Endothelial cell of umbilical vein (primary cell): ENCODE measurements around the gene RBMS3. TPM values are rescaled to one million over a fixed set of nuclear protein-coding genes. Genes with fewer than 3 reads are reported as not detected.

Experiments used
- BruUV-seq: library from RNA; stranded (reverse); fragments of 400-500 nt; replicated peaks from 2 replicates; lab custom pipeline; 2021; lab: Mats Ljungman, UMichigan
- CTCF ChIA-PET: fragments of 300-600, 350-600 bp; sonication (Branson Sonifier 250); formaldehyde crosslinking; loops from one replicate; lab custom pipeline; 2021; ENCODE audit warnings: antibody characterized with exemption, inconsistent platforms; lab: Charles Lee
- POLR2A ChIA-PET: fragments of 300-600, 350-600 bp; sonication (Branson Sonifier 250); formaldehyde crosslinking; loops from one replicate; lab custom pipeline; 2021; ENCODE audit warnings: antibody characterized with exemption, inconsistent platforms; lab: Charles Lee
- DNase-seq: peaks from one replicate; pipeline ENCODE4 v3.0.0-alpha.2; 2011; ENCODE audit warnings: low read depth, low spot score
- FAIRE-seq: peaks from 2 replicates; lab custom pipeline; 2011; peaks lifted over from hg19 to GRCh38; lab: Jason Lieb, UNC
- H2AFZ ChIP-seq: 2 replicates; pipeline ENCODE4 v1.6.0; 2012; ENCODE audit warnings: low read depth, low read length, control low read depth, inconsistent platforms
- H3K27ac ChIP-seq: 2 replicates; pipeline ENCODE4 v1.5.1; 2011; ENCODE audit warnings: low read depth, mild to moderate bottlenecking, control low read depth, low read length, moderate library complexity; ENCODE audit not compliant: insufficient read depth
- H3K27me3 ChIP-seq, 2 experiments: 2 replicates each; pipeline versions ENCODE4 v1.6.0 to v1.6.1; 2011; ENCODE audit warnings: low read length in 2 of 2, mixed read lengths in 1 of 2; ENCODE audit not compliant: control insufficient read depth in 2 of 2, insufficient read depth in 2 of 2
- H3K36me3 ChIP-seq, 2 experiments: 2 replicates in 1 of 2; 3 replicates in 1 of 2; pipeline ENCODE4 v1.5.1; 2011; ENCODE audit warnings: low read length in 2 of 2, mild to moderate bottlenecking in 1 of 2, moderate library complexity in 1 of 2; ENCODE audit not compliant: control insufficient read depth in 2 of 2, insufficient read depth in 2 of 2; ENCODE audit errors: extremely low read depth in 1 of 2
- H3K4me1 ChIP-seq: 3 replicates; pipeline ENCODE4 v1.5.1; 2011; ENCODE audit warnings: mild to moderate bottlenecking, low read length; ENCODE audit not compliant: control insufficient read depth, insufficient read depth; ENCODE audit errors: extremely low read depth
- H3K4me2 ChIP-seq: 2 replicates; pipeline ENCODE4 v1.6.1; 2011; ENCODE audit warnings: low read length, control low read depth, mixed read lengths; ENCODE audit not compliant: insufficient read depth
- H3K4me3 ChIP-seq, 3 experiments: fragments of 200-600 bp in 1 of 3; sonication (generic), shearing (Covaris generic) in 1 of 3; replicated peaks in 1 of 3; 2 replicates each; pipeline ENCODE4 v1.5.1; 2011 to 2016; ENCODE audit warnings: control low read depth in 3 of 3, low read length in 3 of 3, mild to moderate bottlenecking in 2 of 3, inconsistent platforms in 1 of 3, low read depth in 1 of 3, moderate library complexity in 1 of 3; ENCODE audit not compliant: insufficient read depth in 1 of 3
- H3K79me2 ChIP-seq: 2 replicates; pipeline ENCODE4 v1.6.0; 2012; ENCODE audit warnings: low read length, inconsistent platforms; ENCODE audit not compliant: control insufficient read depth, insufficient read depth
- H3K9ac ChIP-seq: replicated peaks from 2 replicates; pipeline ENCODE3; 2011; ENCODE audit warnings: low read length, control low read depth; ENCODE audit not compliant: insufficient read depth; ENCODE audit errors: extremely low read depth
- H3K9me1 ChIP-seq: replicated peaks from 3 replicates; pipeline ENCODE4 v1.6.0; 2011; ENCODE audit warnings: mild to moderate bottlenecking, low read length; ENCODE audit not compliant: control insufficient read depth, insufficient read depth; ENCODE audit errors: extremely low read depth
- H3K9me3 ChIP-seq: replicated peaks from 2 replicates; pipeline ENCODE4 v1.5.1; 2012; ENCODE audit warnings: low read length, inconsistent platforms; ENCODE audit not compliant: control insufficient read depth, insufficient read depth
- H4K20me1 ChIP-seq: replicated peaks from 2 replicates; pipeline ENCODE3; 2011; ENCODE audit warnings: mild to moderate bottlenecking, low read length; ENCODE audit not compliant: control insufficient read depth, insufficient read depth; ENCODE audit errors: extremely low read depth
- EZH2 ChIP-seq: IDR thresholded peaks from 2 replicates; pipeline ENCODE4 v1.6.1; 2012; ENCODE audit warnings: borderline replicate concordance, low read depth, mild to moderate bottlenecking, moderate library complexity, low read length, inconsistent platforms; ENCODE audit not compliant: severe bottlenecking
- FOS ChIP-seq: IDR thresholded peaks from 2 replicates; pipeline ENCODE4 v1.6.1; 2011; ENCODE audit warnings: mild to moderate bottlenecking, low read length, moderate library complexity, borderline replicate concordance; ENCODE audit not compliant: insufficient read depth
- GATA2 ChIP-seq: IDR thresholded peaks from 2 replicates; pipeline ENCODE4 v1.7.0; 2011; ENCODE audit warnings: low read depth, mild to moderate bottlenecking, moderate library complexity, mixed read lengths, low read length; ENCODE audit not compliant: insufficient read length, insufficient read depth
- JUN ChIP-seq: IDR thresholded peaks from 2 replicates; pipeline ENCODE4 v1.6.1; 2011; ENCODE audit warnings: borderline replicate concordance, low read depth; ENCODE audit not compliant: insufficient read length, insufficient read depth
- MYC ChIP-seq: IDR thresholded peaks from one replicate; pipeline ENCODE4 v1.6.1; 2011; ENCODE audit warnings: mild to moderate bottlenecking, low read depth, low read length
- POLR2A ChIP-seq: IDR thresholded peaks from 2 replicates; pipeline ENCODE4 v1.6.1; 2012; ENCODE audit warnings: low read depth, mild to moderate bottlenecking, control low read depth, low read length
- POLR2AphosphoS5 ChIP-seq: IDR thresholded peaks from 2 replicates; pipeline ENCODE4 v1.6.1; 2012; ENCODE audit warnings: low read depth, mild to moderate bottlenecking, control low read depth, low read length, moderate library complexity; ENCODE audit not compliant: insufficient read depth
- dilution Hi-C: fragments of 300-500 bp; cut with MboI; formaldehyde crosslinking; loops from one replicate; pipeline ENCODE4 v1.15.0; 2019; ENCODE audit warnings: low sequenced_read_pairs; ENCODE audit not compliant: extremely low pct_ligation_motif_present
- intact Hi-C: fragments of 100-400 bp; cut with micrococcal nuclease; formaldehyde crosslinking; loops from one replicate; pipeline ENCODE4 v1.10.0; 2022
- polyA plus RNA-seq, 4 experiments: library from polyadenylated mRNA; depleted of rRNA in 3 of 4; stranded (reverse) in 3 of 4; unstranded in 1 of 4; fragments of >200 nt; gene quantifications; 2 replicates each; pipeline versions ENCODE4 v1.2.1 to v1.2.3, GENCODE V29; 2011 to 2012; ENCODE audit warnings: missing spikeins in 1 of 4
- total RNA-seq: library from RNA; stranded (reverse); gene quantifications from 2 replicates; pipeline ENCODE4 v1.2.3, GENCODE V29; 2021
- TF ChIP-seq, protein P1 (sequence below), 2 donors: IDR thresholded peaks; 1 replicate in 1 of 2; 2 replicates in 1 of 2; pipeline ENCODE4 v1.5.1; 2011; ENCODE audit warnings: low read length in 2 of 2, mild to moderate bottlenecking in 2 of 2, moderate library complexity in 2 of 2, control low read depth in 1 of 2, inconsistent platforms in 1 of 2, low read depth in 1 of 2; ENCODE audit not compliant: insufficient read depth in 1 of 2; ENCODE audit errors: extremely low read depth in 1 of 2
- TF ChIP-seq, protein P2 (sequence below): IDR thresholded peaks from 2 replicates; pipeline ENCODE4 v1.6.1; 2011; ENCODE audit not compliant: insufficient read depth, insufficient read length

Gene RBMS3
- total and polyA plus RNA-seq, 2 donors (not counting 3 experiments of a cell fraction or from before 2014, with no cell fraction given) = 13.6 to 42.3 TPM

DNA sequence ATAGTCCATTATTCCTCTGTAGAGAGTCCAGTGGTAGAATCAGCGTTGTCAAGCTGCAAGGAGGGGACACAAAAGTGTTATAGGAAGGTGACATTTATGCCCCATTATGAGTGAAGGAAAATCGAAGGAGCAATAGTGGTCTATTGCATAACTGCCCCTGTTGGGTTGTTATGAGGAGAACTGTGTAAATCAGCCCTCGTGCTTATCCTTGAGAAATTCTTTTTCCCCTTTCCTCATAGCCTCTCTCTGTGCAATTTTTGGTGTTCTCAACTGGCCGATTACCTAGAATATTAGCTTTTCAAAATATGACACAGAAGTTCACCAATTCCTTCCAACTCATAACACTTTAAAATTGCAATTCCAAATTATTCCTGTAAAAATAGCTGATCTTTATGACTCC, 286.6 kb downstream of the RBMS3 start:
- ChIA-PET POLR2A (no interaction called here), CTCF (no interaction called here)
- Histone ChIP-seq H3K27me3 (no peaks in the 10 kb centered on the region), H3K79me2 (no peaks in the 10 kb centered on the region), H2AFZ (no peak overlapping the region), H3K4me1 (no peaks in the 10 kb centered on the region), H3K9ac (no peak overlapping the region), H3K4me2 (no peak overlapping the region), H3K36me3 (no peaks in the 10 kb centered on the region), H3K9me1 (no peaks in the 10 kb centered on the region), H3K4me3 (no peak overlapping the region), H4K20me1 (no peaks in the 10 kb centered on the region), H3K27ac (no peak overlapping the region), H3K9me3 (no peaks in the 10 kb centered on the region)
- no peak for DNase-seq
- dilution Hi-C loops (no loop called here), intact Hi-C loops (no loop called here)
- TF ChIP-seq GATA2 (no peak), MYC (no peak), FOS (no peak), EZH2 (no peak), POLR2AphosphoS5 (no peak), JUN (no peak), POLR2A (no peak)
- TF ChIP-seq, protein P1, sequence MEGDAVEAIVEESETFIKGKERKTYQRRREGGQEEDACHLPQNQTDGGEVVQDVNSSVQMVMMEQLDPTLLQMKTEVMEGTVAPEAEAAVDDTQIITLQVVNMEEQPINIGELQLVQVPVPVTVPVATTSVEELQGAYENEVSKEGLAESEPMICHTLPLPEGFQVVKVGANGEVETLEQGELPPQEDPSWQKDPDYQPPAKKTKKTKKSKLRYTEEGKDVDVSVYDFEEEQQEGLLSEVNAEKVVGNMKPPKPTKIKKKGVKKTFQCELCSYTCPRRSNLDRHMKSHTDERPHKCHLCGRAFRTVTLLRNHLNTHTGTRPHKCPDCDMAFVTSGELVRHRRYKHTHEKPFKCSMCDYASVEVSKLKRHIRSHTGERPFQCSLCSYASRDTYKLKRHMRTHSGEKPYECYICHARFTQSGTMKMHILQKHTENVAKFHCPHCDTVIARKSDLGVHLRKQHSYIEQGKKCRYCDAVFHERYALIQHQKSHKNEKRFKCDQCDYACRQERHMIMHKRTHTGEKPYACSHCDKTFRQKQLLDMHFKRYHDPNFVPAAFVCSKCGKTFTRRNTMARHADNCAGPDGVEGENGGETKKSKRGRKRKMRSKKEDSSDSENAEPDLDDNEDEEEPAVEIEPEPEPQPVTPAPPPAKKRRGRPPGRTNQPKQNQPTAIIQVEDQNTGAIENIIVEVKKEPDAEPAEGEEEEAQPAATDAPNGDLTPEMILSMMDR (IDR thresholded peaks at IDR 0.05; ENCODE audit: extremely low read depth in 1 of 2, insufficient read depth in 1 of 2, low read depth in 1 of 2, low read length in 2 of 2) = no peak
- TF ChIP-seq, protein P2, sequence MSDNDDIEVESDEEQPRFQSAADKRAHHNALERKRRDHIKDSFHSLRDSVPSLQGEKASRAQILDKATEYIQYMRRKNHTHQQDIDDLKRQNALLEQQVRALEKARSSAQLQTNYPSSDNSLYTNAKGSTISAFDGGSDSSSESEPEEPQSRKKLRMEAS = no peak
- BruUV-seq = no TSS peak
- no peak for FAIRE-seq
